GM18508 (cell line): ENCODE data around the gene DGKD.
"Not testable (repeated sequence)": the region's sequence is repeated elsewhere in the genome, so short reads cannot be mapped to it uniquely, and the experiment has no call there.

Experiments used
- ATAC-seq: cut with Tn5 transposase; IDR thresholded peaks from one replicate; pipeline ENCODE4 v1.9.1; 2021; ENCODE audit warnings: moderate number of reproducible peaks; ENCODE audit not compliant: insufficient read depth, unreplicated experiment

DGKD gene

GRCh38 chr2:233353769-233354499 lies at the start of gene DGKD:
DGKD (plus strand) TSS chr2:233354494; CDS start chr2:233354519, 25 bp downstream.
- peak; percentile 36 for ATAC-seq

- no peak for ATAC-seq
Measured at GRCh38 chr2:233307565-233307964, 46.7 kb upstream of the DGKD start, which contains the start of gene SAG. SAG (plus strand) TSS chr2:233307816; CDS start chr2:233309190, 1,374 bp downstream.

GRCh38 chr2:233311241-233311926 lies 42.9 kb upstream of the DGKD start:
- no peak for ATAC-seq

GRCh38 chr2:233312874-233313273 lies 41.4 kb upstream of the DGKD start:
- no peak for ATAC-seq

- ATAC-seq = no peak
Measured at GRCh38 chr2:233314180-233314925, 39.9 kb upstream of the DGKD start.

GRCh38 chr2:233317196-233317943 lies 36.9 kb upstream of the DGKD start:
- ATAC-seq = no peak

GRCh38 chr2:233319256-233319655 lies 35.0 kb upstream of the DGKD start:
- no peak for ATAC-seq

- ATAC-seq = no peak
Measured at GRCh38 chr2:233320470-233320869, 33.8 kb upstream of the DGKD start.

GRCh38 chr2:233321166-233321565 lies 33.1 kb upstream of the DGKD start:
- ATAC-seq = no peak

- ATAC-seq = no peak
Measured at GRCh38 chr2:233323851-233324250, 30.4 kb upstream of the DGKD start.

- ATAC-seq = no peak
Measured at GRCh38 chr2:233325256-233325655, 29.0 kb upstream of the DGKD start.

GRCh38 chr2:233325814-233326213 lies 28.5 kb upstream of the DGKD start:
- no peak for ATAC-seq

GRCh38 chr2:233326500-233326899 lies 27.8 kb upstream of the DGKD start:
- no peak for ATAC-seq

- no peak for ATAC-seq
Measured at GRCh38 chr2:233328922-233329321, 25.4 kb upstream of the DGKD start.

GRCh38 chr2:233329489-233330135 lies 24.7 kb upstream of the DGKD start:
- no peak for ATAC-seq

GRCh38 chr2:233331536-233331935 lies 22.8 kb upstream of the DGKD start:
- peak; percentile 63 for ATAC-seq

GRCh38 chr2:233332125-233332524 lies 22.2 kb upstream of the DGKD start:
- no peak for ATAC-seq

- no peak for ATAC-seq
Measured at GRCh38 chr2:233334915-233335314, 19.4 kb upstream of the DGKD start.

GRCh38 chr2:233336091-233336490 lies 18.2 kb upstream of the DGKD start:
- not testable (repeated sequence) for ATAC-seq

GRCh38 chr2:233336541-233336940 lies 17.8 kb upstream of the DGKD start:
- no peak for ATAC-seq
